DND-41 (cell line): ENCODE data around the gene GRIK4.

Experiments
- ATAC-seq: fragments of 200-7000 bp; cut with Tn5 transposase; 3 replicates; pipeline ENCODE4 v1.9.1; 2021; ENCODE audit warnings: low read depth; ENCODE audit not compliant: insufficient read depth
- DNase-seq: peaks from one replicate; pipeline ENCODE4 v3.0.0-alpha.2; 2020
- H2AFZ ChIP-seq: 2 replicates; pipeline ENCODE4 v1.6.0; 2012; ENCODE audit warnings: low read depth, low read length
- H3K27ac ChIP-seq: 2 replicates; pipeline ENCODE4 v1.5.1; 2012; ENCODE audit warnings: low read length, inconsistent platforms
- H3K27me3 ChIP-seq: fragments of 200-600 bp; sonication (generic); 2 replicates; pipeline ENCODE4 v1.6.0; 2012; ENCODE audit warnings: low read length, mild to moderate bottlenecking, inconsistent platforms; ENCODE audit not compliant: insufficient read depth, poor library complexity
- H3K36me3 ChIP-seq: 2 replicates; pipeline ENCODE4 v1.5.1; 2012; ENCODE audit warnings: low read length, inconsistent platforms; ENCODE audit not compliant: insufficient read depth
- H3K4me1 ChIP-seq: 2 replicates; pipeline ENCODE4 v1.5.1; 2012; ENCODE audit warnings: mild to moderate bottlenecking, low read length; ENCODE audit not compliant: insufficient read depth
- H3K4me2 ChIP-seq: 2 replicates; pipeline ENCODE4 v1.6.0; 2012; ENCODE audit warnings: mild to moderate bottlenecking, moderate library complexity, low read length, inconsistent platforms; ENCODE audit not compliant: insufficient read depth
- H3K4me3 ChIP-seq, 2 experiments: fragments of 200-600 bp in 1 of 2; shearing (Covaris generic) in 1 of 2; 2 replicates each; pipeline ENCODE4 v1.5.1; 2012 to 2016; ENCODE audit warnings: inconsistent platforms in 2 of 2, low read length in 2 of 2, mild to moderate bottlenecking in 2 of 2, low read depth in 1 of 2, moderate library complexity in 1 of 2
- H3K79me2 ChIP-seq: 2 replicates; pipeline ENCODE4 v1.6.0; 2012; ENCODE audit warnings: low read length, inconsistent platforms; ENCODE audit not compliant: insufficient read depth
- H3K9ac ChIP-seq: 2 replicates; pipeline ENCODE4 v1.6.0; 2012; ENCODE audit warnings: low read depth, mild to moderate bottlenecking, inconsistent platforms, low read length, moderate library complexity
- H3K9me3 ChIP-seq: 2 replicates; pipeline ENCODE4 v1.5.1; 2012; ENCODE audit warnings: low read length, moderate library complexity, mild to moderate bottlenecking, inconsistent platforms; ENCODE audit not compliant: insufficient read depth, severe bottlenecking
- H4K20me1 ChIP-seq: 2 replicates; pipeline ENCODE4 v1.6.0; 2012; ENCODE audit warnings: low read length; ENCODE audit not compliant: insufficient read depth
- CTCF ChIP-seq: IDR thresholded peaks from 2 replicates; pipeline ENCODE4 v1.5.1; 2012; ENCODE audit warnings: borderline replicate concordance, low read length, moderate library complexity, mild to moderate bottlenecking; ENCODE audit not compliant: poor library complexity, severe bottlenecking; ENCODE audit errors: extremely low read depth
- EZH2 ChIP-seq: IDR thresholded peaks from 3 replicates; pipeline ENCODE4 v1.6.1; 2012; ENCODE audit warnings: borderline replicate concordance, low read depth, mild to moderate bottlenecking, moderate library complexity, low read length, inconsistent platforms; ENCODE audit not compliant: severe bottlenecking

GRIK4 gene

GRCh38 chr11:120936356-120936755 is 424.8 kb downstream of the GRIK4 start:
- Histone ChIP-seq H3K9ac (no peak overlapping the region), H3K4me1 (no peaks in the 10 kb centered on the region), H2AFZ (no peak overlapping the region), H3K27me3 (peaks cover 16% of the 10 kb centered on the region), H3K9me3 (no peaks in the 10 kb centered on the region), H3K4me2 (no peak overlapping the region), H3K79me2 (no peaks in the 10 kb centered on the region), H3K27ac (no peak overlapping the region), H3K4me3 (no peak overlapping the region), H4K20me1 (no peaks in the 10 kb centered on the region), H3K36me3 (no peaks in the 10 kb centered on the region)
- ATAC-seq (no peak), DNase-seq (no peak)
- TF ChIP-seq CTCF (no peak), EZH2 (no peak)

GRCh38 chr11:120937501-120937900 is 426.0 kb downstream of the GRIK4 start:
- peaks cover 16% of the 10 kb centered on the region for H3K27me3 ChIP-seq
- no peaks in the 10 kb centered on the region for H3K36me3 ChIP-seq
- DNase-seq, result no peak
- no peaks in the 10 kb centered on the region for H3K4me1 ChIP-seq
- no peak for TF ChIP-seq EZH2
- no peak for TF ChIP-seq CTCF
- ATAC-seq, result no peak
- no peaks in the 10 kb centered on the region for H4K20me1 ChIP-seq
- no peak overlapping the region for H3K9ac ChIP-seq
- H3K4me3 ChIP-seq, result no peak overlapping the region
- H3K27ac ChIP-seq, result no peak overlapping the region
- H3K79me2 ChIP-seq, result no peaks in the 10 kb centered on the region
- no peak overlapping the region for H2AFZ ChIP-seq
- H3K9me3 ChIP-seq, result no peaks in the 10 kb centered on the region
- no peak overlapping the region for H3K4me2 ChIP-seq

- no peak overlapping the region for H3K4me2 ChIP-seq
- TF ChIP-seq EZH2, result no peak
- TF ChIP-seq CTCF, result no peak
- H3K9ac ChIP-seq, result no peak overlapping the region
- H3K36me3 ChIP-seq, result no peaks in the 10 kb centered on the region
- H3K79me2 ChIP-seq, result no peaks in the 10 kb centered on the region
- H3K9me3 ChIP-seq, result no peaks in the 10 kb centered on the region
- ATAC-seq (no peak), DNase-seq (no peak)
- H4K20me1 ChIP-seq, result no peaks in the 10 kb centered on the region
- no peak overlapping the region for H3K27ac ChIP-seq
- peaks cover 16% of the 10 kb centered on the region for H3K27me3 ChIP-seq
- H2AFZ ChIP-seq, result no peak overlapping the region
- no peak overlapping the region for H3K4me3 ChIP-seq
- no peaks in the 10 kb centered on the region for H3K4me1 ChIP-seq
Observed at GRCh38 chr11:120938260-120938659, 426.7 kb downstream of the GRIK4 start.
